Measurements from ENCODE around the gene IGFLR1. TPM values are rescaled to one million over a fixed set of nuclear protein-coding genes. Genes with fewer than 3 reads are reported as not detected.
A peak's percentile ranks its signal among the peaks of the same experiment; 100 is the strongest.

The IGFLR1 gene
- total and polyA plus RNA-seq, 9 of the 15 experiments (the other 6 are each of a cell fraction or from before 2014, with no cell fraction given): 1.0 to 14.3 (median 4.6) TPM

DNA sequence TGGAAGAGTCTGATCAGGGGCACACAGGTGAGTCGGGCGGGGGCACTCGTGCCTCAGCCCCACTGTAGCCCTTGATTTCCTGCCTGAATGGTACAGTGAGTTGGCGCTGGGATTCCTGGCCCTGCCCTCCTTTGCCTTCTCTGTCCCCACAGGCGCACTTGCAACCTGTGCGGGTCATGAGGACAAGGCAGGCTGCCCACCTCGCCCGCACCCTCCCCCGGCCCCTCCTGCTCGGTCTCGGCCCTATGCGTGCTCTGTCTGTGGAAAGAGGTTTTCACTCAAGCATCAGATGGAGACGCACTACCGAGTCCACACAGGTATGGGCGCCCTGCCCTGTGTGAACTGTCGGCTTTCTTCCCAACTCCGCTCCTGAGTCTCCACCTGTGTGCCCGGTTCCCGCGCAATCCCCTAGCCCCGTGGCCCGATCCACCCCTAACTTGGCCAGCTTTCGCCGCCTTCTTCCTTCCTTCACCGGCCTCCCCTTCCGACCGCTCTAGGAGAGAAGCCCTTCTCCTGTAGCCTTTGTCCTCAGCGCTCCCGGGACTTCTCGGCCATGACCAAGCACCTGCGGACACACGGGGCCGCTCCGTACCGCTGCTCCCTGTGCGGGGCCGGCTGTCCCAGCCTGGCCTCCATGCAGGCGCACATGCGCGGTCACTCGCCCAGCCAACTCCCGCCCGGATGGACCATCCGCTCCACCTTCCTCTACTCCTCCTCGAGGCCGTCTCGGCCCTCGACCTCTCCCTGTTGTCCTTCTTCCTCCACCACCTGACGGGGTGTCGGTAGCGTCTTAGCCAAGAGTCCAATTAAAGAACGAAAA is 26.1 kb downstream of the IGFLR1 start:
- 45% methylated on average over 40 of the region's 52 CpGs for WGBS (ENCODE audit: insufficient coverage, low coverage, missing lambda C conversion rate)
- ATAC-seq (peak; percentile 25), FAIRE-seq (no peak), DNase-seq (ENCODE audit: extremely low read depth in 1 of 4, low spot score in 3 of 4) (peak in 3 of 4 experiments; percentile 45 to 48 (median 47))
- peak overlapping the region; percentile 94 for H2AFZ ChIP-seq (ENCODE audit: low read depth, low read length)
- no peaks in the 10 kb centered on the region for H3K9me3 ChIP-seq (replicated peaks; ENCODE audit: control insufficient read depth, insufficient read depth, low read depth, low read length)
- H3K4me3 ChIP-seq: peak overlapping the region; percentile 96
- H3K9me1 ChIP-seq (ENCODE audit: control insufficient read depth, insufficient read depth, low read length): no peaks in the 10 kb centered on the region
- POLR2A ChIA-PET: interaction anchor here (0.6 kb wide), 1 partner anchor 52 kb away, joined by 3 read pairs; no protein-coding TSS in a partner anchor
- H3K79me2 ChIP-seq (ENCODE audit: control insufficient read depth, insufficient read depth, low read length): peaks cover 28% of the 10 kb centered on the region
- H3K27me3 ChIP-seq (ENCODE audit: control insufficient read depth in 2 of 2, insufficient read depth in 2 of 2, low read length in 2 of 2): peaks cover 6 to 32% of the 10 kb centered on the region in 2 experiments; a peak in 4 of 5 replicates
- BruUV-seq (replicated peaks): no TSS peak
- peak overlapping the region; percentile 79 for H3K27ac ChIP-seq (ENCODE audit: extremely low read depth, low read depth, low read length)
- H3K4me2 ChIP-seq (ENCODE audit: insufficient read depth, low read length): peak overlapping the region; percentile 89
- in situ Hi-C loops (cut with MboI): no loop called here
- peaks cover 18% of the 10 kb centered on the region; the same call in 2 of the 3 replicates for H3K36me3 ChIP-seq (ENCODE audit: control insufficient read depth, insufficient read depth, low read length)
- peak overlapping the region; percentile 78 to 91 for H3K9ac ChIP-seq (ENCODE audit: insufficient read depth in 1 of 2, low read depth in 2 of 2, low read length in 2 of 2)
- H4K20me1 ChIP-seq (replicated peaks; ENCODE audit: control insufficient read depth, insufficient read depth, low read length): 0 out of 2 replicates have a peak, but pooled peaks cover 11% of the 10 kb centered on the region
- H3K4me1 ChIP-seq (replicated peaks in 1 of 2; ENCODE audit: control insufficient read depth in 2 of 2, insufficient read depth in 2 of 2, low read length in 2 of 2): peaks cover 14 to 60% of the 10 kb centered on the region in 2 experiments
- CTCF ChIA-PET (ENCODE audit: low intra/inter-chr PET ratio): interaction anchor here (0.6 to 3.0 kb wide), 10 partner anchors 15 to 364 kb away, joined by 3 to 76 read pairs (median 4); partner anchors contain the start of gene TMEM147
- intact Hi-C loops (cut with micrococcal nuclease): loop anchor here (2.0 kb wide), 2 partner anchors 105 to 161 kb away; no protein-coding TSS in a partner anchor
- TF ChIP-seq E2F3 (CRISPR knock-in tag; IDR thresholded peaks at IDR 0.05) (peak; percentile 58; the same call in 1 of the 2 replicates), JUN (IDR thresholded peaks at IDR 0.05; ENCODE audit: borderline replicate concordance, low read depth, low read length) (no peak), JUN (CRISPR knock-in tag; IDR thresholded peaks at IDR 0.05; ENCODE audit: borderline replicate concordance) (0 out of 2 replicates have a peak, but pooled peaks have one; percentile 8), FOXK1 (CRISPR knock-in tag; IDR thresholded peaks at IDR 0.05; ENCODE audit: borderline replicate concordance) (no peak), ZNF764 (CRISPR knock-in tag; IDR thresholded peaks at IDR 0.05; ENCODE audit: low read depth) (no peak), ELF1 (tag; IDR thresholded peaks at IDR 0.05) (no peak), EWSR1 (IDR thresholded peaks at IDR 0.05; ENCODE audit: borderline replicate concordance, low read depth, partially characterized antibody) (no peak), PHB2 (IDR thresholded peaks at IDR 0.05; ENCODE audit: low read depth) (no peak)
- TF ChIP-seq, protein P1, sequence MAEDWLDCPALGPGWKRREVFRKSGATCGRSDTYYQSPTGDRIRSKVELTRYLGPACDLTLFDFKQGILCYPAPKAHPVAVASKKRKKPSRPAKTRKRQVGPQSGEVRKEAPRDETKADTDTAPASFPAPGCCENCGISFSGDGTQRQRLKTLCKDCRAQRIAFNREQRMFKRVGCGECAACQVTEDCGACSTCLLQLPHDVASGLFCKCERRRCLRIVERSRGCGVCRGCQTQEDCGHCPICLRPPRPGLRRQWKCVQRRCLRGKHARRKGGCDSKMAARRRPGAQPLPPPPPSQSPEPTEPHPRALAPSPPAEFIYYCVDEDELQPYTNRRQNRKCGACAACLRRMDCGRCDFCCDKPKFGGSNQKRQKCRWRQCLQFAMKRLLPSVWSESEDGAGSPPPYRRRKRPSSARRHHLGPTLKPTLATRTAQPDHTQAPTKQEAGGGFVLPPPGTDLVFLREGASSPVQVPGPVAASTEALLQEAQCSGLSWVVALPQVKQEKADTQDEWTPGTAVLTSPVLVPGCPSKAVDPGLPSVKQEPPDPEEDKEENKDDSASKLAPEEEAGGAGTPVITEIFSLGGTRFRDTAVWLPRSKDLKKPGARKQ (CRISPR knock-in tag; IDR thresholded peaks at IDR 0.05): peak; percentile 89
- TF ChIP-seq, protein P2, sequence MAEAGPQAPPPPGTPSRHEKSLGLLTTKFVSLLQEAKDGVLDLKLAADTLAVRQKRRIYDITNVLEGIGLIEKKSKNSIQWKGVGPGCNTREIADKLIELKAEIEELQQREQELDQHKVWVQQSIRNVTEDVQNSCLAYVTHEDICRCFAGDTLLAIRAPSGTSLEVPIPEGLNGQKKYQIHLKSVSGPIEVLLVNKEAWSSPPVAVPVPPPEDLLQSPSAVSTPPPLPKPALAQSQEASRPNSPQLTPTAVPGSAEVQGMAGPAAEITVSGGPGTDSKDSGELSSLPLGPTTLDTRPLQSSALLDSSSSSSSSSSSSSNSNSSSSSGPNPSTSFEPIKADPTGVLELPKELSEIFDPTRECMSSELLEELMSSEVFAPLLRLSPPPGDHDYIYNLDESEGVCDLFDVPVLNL (CRISPR knock-in tag; IDR thresholded peaks at IDR 0.05; ENCODE audit: low read depth): 0 out of 2 replicates have a peak, but pooled peaks have one; percentile 40
- TF ChIP-seq, protein P3, sequence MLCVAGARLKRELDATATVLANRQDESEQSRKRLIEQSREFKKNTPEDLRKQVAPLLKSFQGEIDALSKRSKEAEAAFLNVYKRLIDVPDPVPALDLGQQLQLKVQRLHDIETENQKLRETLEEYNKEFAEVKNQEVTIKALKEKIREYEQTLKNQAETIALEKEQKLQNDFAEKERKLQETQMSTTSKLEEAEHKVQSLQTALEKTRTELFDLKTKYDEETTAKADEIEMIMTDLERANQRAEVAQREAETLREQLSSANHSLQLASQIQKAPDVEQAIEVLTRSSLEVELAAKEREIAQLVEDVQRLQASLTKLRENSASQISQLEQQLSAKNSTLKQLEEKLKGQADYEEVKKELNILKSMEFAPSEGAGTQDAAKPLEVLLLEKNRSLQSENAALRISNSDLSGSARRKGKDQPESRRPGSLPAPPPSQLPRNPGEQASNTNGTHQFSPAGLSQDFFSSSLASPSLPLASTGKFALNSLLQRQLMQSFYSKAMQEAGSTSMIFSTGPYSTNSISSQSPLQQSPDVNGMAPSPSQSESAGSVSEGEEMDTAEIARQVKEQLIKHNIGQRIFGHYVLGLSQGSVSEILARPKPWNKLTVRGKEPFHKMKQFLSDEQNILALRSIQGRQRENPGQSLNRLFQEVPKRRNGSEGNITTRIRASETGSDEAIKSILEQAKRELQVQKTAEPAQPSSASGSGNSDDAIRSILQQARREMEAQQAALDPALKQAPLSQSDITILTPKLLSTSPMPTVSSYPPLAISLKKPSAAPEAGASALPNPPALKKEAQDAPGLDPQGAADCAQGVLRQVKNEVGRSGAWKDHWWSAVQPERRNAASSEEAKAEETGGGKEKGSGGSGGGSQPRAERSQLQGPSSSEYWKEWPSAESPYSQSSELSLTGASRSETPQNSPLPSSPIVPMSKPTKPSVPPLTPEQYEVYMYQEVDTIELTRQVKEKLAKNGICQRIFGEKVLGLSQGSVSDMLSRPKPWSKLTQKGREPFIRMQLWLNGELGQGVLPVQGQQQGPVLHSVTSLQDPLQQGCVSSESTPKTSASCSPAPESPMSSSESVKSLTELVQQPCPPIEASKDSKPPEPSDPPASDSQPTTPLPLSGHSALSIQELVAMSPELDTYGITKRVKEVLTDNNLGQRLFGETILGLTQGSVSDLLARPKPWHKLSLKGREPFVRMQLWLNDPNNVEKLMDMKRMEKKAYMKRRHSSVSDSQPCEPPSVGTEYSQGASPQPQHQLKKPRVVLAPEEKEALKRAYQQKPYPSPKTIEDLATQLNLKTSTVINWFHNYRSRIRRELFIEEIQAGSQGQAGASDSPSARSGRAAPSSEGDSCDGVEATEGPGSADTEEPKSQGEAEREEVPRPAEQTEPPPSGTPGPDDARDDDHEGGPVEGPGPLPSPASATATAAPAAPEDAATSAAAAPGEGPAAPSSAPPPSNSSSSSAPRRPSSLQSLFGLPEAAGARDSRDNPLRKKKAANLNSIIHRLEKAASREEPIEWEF (CRISPR knock-in tag; IDR thresholded peaks at IDR 0.05): no peak
